Measurements from ENCODE around the gene SEC16A. TPM values are rescaled to one million over a fixed set of nuclear protein-coding genes. Genes with fewer than 3 reads are reported as not detected.

Gene SEC16A
- total RNA-seq, 6 experiments from 2014 or later = 63.2 to 98.6 (median 75.5) TPM

DNA sequence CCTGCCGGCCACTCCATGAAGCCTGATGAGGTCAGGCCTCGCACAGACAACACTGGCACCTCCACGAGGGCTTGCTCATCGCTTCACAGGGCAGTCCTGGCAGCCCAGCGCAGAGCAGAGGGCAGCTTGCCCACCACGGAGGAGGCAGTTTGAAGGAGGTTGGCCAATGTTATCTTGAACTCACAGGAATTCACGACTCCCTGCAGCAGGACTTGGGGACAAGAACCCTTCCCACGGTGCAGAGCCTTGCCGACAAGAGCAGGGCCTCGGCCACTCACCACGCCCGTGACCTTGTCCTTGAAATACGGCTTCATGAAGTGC is 87.9 kb downstream of the SEC16A start:
- DNase-seq = no peak
- peaks cover 14% of the 10 kb centered on the region for H3K4me1 Mint-ChIP-seq (ENCODE audit: low read depth)
- TF ChIP-seq, protein P1, sequence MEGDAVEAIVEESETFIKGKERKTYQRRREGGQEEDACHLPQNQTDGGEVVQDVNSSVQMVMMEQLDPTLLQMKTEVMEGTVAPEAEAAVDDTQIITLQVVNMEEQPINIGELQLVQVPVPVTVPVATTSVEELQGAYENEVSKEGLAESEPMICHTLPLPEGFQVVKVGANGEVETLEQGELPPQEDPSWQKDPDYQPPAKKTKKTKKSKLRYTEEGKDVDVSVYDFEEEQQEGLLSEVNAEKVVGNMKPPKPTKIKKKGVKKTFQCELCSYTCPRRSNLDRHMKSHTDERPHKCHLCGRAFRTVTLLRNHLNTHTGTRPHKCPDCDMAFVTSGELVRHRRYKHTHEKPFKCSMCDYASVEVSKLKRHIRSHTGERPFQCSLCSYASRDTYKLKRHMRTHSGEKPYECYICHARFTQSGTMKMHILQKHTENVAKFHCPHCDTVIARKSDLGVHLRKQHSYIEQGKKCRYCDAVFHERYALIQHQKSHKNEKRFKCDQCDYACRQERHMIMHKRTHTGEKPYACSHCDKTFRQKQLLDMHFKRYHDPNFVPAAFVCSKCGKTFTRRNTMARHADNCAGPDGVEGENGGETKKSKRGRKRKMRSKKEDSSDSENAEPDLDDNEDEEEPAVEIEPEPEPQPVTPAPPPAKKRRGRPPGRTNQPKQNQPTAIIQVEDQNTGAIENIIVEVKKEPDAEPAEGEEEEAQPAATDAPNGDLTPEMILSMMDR (IDR thresholded peaks at IDR 0.05) = no peak
- H3K4me3 Mint-ChIP-seq = no peak overlapping the region
- H3K36me3 Mint-ChIP-seq (ENCODE audit: low read depth) = peaks cover 16% of the 10 kb centered on the region
- no peak overlapping the region for H3K27ac Mint-ChIP-seq
- no peaks in the 10 kb centered on the region for H3K9me3 Mint-ChIP-seq
- 0 out of 2 replicates have a peak, but pooled peaks cover 2% of the 10 kb centered on the region for H3K27me3 Mint-ChIP-seq (ENCODE audit: insufficient read depth)

DNA sequence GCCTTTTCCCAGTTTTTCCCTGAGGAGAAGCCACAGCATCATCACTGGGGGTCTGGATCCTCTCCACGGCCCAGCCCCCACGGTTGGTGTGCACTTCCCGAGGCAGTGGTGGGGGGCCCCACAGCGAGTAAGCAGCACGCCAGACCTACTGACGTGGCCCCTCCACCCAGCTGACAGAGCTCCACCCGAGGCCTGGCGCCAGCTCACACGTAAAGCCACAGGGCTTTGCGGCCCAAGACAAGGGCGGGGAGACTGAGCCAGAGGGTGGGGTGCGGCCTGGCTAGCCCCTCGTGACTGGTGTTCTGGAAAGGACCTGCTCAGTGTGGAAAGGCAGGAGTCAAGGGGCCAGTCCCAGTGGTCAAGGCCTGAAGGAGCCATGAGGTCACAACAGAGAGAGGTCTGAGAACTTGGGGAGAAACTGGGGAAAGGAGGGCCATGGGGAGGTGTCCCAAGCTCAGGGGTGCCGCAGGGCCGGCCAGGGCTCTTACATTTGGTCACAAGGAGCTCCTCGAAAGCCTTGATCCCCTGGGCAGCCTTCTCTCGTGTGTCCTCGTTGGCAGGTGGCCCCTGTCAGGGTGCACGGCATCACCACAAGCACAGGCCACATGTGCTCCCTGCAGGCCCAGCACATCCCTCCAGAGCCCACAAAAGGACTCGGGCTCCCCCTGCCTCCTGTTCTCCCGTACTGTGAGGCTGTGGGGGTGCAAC is 88.4 kb downstream of the SEC16A start:
- no peak overlapping the region for H3K27ac Mint-ChIP-seq
- TF ChIP-seq, protein P1 (IDR thresholded peaks at IDR 0.05) = no peak
- DNase-seq = no peak
- H3K4me1 Mint-ChIP-seq (ENCODE audit: low read depth) = peaks cover 14% of the 10 kb centered on the region
- peaks cover 20% of the 10 kb centered on the region for H3K36me3 Mint-ChIP-seq (ENCODE audit: low read depth)
- 0 out of 2 replicates have a peak, but pooled peaks cover 2% of the 10 kb centered on the region for H3K27me3 Mint-ChIP-seq (ENCODE audit: insufficient read depth)
- H3K9me3 Mint-ChIP-seq = no peaks in the 10 kb centered on the region
- no peak overlapping the region for H3K4me3 Mint-ChIP-seq

DNA sequence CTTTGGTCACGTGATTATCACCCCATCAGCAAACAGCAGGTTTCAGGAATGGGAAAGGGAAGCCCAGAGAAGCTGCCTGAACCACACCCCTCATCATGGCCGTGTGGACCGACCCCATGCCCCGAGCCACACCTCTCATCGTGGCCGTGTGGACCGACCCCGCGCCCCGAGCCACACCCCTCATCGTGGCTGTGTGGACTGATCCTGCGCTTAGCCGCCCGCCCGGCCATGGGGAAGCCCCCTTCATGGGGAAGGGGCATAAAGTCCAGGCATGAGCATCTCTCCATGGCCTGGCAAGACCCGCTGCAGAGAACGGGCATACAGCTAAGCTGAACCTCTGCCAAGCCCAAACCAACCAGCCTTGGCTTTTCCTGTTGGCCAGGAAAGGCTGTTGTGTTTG is 89.3 kb downstream of the SEC16A start:
- H3K4me3 Mint-ChIP-seq = no peak overlapping the region
- TF ChIP-seq, protein P1 (IDR thresholded peaks at IDR 0.05) = no peak
- peaks cover 5% of the 10 kb centered on the region for H3K4me1 Mint-ChIP-seq (ENCODE audit: low read depth)
- DNase-seq = no peak
- no peaks in the 10 kb centered on the region for H3K9me3 Mint-ChIP-seq
- H3K27ac Mint-ChIP-seq = no peak overlapping the region
- 0 out of 2 replicates have a peak, but pooled peaks cover 2% of the 10 kb centered on the region for H3K27me3 Mint-ChIP-seq (ENCODE audit: insufficient read depth)
- peaks cover 20% of the 10 kb centered on the region for H3K36me3 Mint-ChIP-seq (ENCODE audit: low read depth)

DNA sequence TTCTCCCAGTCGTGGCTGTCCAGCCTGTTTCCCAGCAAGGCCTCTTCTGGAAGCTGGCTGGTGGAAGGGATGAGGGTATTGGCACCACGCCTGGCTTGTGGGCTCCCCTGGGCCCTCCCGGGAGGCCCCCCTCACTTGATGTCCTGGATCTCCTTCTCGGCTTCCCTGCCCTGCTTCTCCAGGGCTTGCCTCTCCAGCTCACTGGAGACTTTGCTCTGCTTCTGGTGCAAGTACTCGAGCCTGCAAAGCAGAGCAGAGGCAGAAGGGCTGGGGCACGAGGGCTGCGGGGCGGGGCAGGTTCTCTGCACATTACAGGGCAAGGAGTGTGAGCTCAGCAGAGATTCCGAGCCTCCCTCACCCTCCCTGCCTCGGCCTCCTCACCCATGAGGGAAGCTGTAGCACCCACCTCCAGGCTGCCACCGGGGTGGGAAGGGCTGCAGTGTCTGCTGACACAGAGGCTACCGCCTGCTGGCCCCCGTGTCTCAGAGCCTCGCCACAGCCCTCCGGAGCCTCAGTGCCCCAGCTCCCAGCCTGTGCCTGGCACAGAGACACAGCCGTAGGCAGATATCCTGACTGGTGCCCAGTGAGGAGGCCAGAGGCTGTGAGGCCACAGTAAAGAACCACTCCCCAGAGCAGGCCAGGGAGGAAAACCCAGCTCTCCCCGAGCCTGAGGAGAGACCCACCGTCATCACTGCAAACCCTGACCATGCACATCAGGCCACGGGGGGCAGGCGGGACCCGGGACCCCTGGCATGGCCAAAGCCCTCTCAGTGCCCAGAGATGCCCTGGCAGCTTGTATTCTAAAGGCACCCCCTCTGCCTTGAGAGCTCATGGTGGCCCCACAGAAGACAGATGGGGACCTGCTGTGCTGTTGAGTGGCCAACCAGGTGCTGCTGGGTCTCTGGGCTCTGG is 90.0 kb downstream of the SEC16A start:
- Mint-ChIP-seq H3K4me3 (no peak overlapping the region), H3K27me3 (ENCODE audit: insufficient read depth) (0 out of 2 replicates have a peak, but pooled peaks cover 2% of the 10 kb centered on the region), H3K4me1 (ENCODE audit: low read depth) (no peaks in the 10 kb centered on the region), H3K9me3 (no peaks in the 10 kb centered on the region), H3K36me3 (ENCODE audit: low read depth) (peaks cover 20% of the 10 kb centered on the region), H3K27ac (no peak overlapping the region)
- no peak for DNase-seq
- TF ChIP-seq, protein P1 (IDR thresholded peaks at IDR 0.05) = no peak

DNA sequence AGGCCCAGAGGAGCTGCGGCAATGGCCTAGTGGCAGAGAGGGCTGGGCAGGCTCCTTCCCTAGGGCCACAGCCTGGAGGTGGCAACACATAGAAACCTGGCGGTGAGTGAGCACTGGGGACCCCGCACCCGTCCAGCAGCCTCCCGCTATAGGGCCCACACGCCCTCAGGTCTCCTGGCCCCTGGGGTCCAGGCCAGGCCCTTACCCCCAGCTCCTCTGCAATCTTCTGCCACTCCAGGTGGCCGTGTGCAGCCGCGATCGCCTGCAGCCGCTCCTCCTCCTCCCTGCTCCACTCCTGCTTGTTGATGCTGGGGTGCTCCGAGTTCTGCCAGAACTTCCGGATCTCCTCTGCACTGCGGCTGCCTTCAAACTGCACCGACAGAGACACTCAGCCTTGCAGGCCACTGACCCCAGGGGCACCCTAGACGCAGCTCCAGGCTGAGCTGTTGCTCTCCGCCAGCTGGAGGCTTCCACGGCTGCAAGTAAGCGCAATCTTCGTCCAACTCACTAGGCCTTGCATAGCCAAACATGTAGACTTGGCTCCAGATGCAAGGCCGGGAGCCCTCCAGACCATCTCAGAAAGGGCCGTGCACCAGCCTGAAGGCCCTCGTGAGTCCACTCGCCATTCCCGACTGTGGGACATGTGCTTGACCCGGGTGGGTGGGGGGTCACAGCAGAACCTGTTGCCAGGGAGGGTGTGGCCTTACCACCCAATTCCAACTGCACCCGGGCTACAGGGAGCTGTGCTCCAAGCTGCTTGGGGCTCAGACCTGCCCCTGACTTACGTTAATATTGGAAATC is 90.9 kb downstream of the SEC16A start:
- TF ChIP-seq, protein P1 (IDR thresholded peaks at IDR 0.05) = no peak
- Mint-ChIP-seq H3K27ac (no peak overlapping the region), H3K27me3 (ENCODE audit: insufficient read depth) (peaks cover 2% of the 10 kb centered on the region; the same call in 1 of the 2 replicates), H3K9me3 (no peaks in the 10 kb centered on the region), H3K4me3 (no peak overlapping the region), H3K36me3 (ENCODE audit: low read depth) (peaks cover 26% of the 10 kb centered on the region), H3K4me1 (ENCODE audit: low read depth) (no peaks in the 10 kb centered on the region)
- DNase-seq = no peak

Data from HFFc6 (cell line).